NK-92 (cell line): Measurements from ENCODE around the gene CXCL10.

ENCODE experiments used
- DNase-seq: peaks from one replicate; lab custom pipeline; 2025; ENCODE audit not compliant: unreplicated experiment; lab: John Stamatoyannopoulos, UW

Gene CXCL10

GRCh38 chr4:75997081-75997480 is 26.2 kb downstream of the CXCL10 start:
- DNase-seq = no peak

GRCh38 chr4:75995727-75996126 is 27.6 kb downstream of the CXCL10 start:
- no peak for DNase-seq

GRCh38 chr4:75992462-75992861 is 30.8 kb downstream of the CXCL10 start:
- DNase-seq = no peak

GRCh38 chr4:75989846-75990528 is 33.3 kb downstream of the CXCL10 start:
- DNase-seq = no peak

- no peak for DNase-seq
These were observed 38.2 kb downstream of the CXCL10 start for GRCh38 chr4:75985116-75985515.

- no peak for DNase-seq
These were observed 42.7 kb downstream of the CXCL10 start for GRCh38 chr4:75980576-75980975.

- no peak for DNase-seq
These were observed 47.1 kb downstream of the CXCL10 start for GRCh38 chr4:75976177-75976576.

- DNase-seq = no peak
These were observed 49.5 kb downstream of the CXCL10 start for GRCh38 chr4:75973766-75974165.
